ENCODE measurements around the gene DNAJC1.

DNAJC1 gene

DNA sequence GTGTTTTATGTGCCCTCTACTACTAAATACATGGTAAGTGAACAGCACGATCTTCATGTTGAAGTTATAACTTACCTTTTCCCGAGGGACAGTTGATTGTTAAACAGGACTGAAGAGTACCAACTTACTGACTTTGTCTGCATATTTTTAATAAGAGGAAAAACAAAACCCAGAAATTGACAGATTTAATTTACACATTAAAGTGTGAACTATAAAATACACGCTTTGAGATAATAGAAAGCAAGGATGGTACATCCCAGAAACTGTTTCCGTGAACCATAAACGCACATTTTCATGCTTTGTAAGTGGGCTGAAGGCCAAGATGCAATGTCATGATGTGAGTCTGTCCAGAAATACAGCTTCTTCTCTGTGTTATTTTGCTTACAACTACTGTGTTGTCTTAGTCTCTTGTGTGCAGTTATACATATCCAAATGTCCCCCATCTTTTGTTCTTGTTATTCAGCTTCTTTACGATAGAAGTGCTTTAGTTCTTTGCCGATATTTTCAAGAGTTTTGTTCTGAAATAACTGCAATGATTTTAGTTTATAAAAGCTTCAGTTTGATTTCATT is 279.4 kb downstream of the DNAJC1 start:
- Histone ChIP-seq H3K4me3 (ENCODE audit: low read depth in 1 of 2, low read length in 2 of 2) (no peak overlapping the region), H3K27me3 (ENCODE audit: insufficient read depth, low read length, poor library complexity) (no peaks in the 10 kb centered on the region), H3K9me3 (ENCODE audit: insufficient read depth, low read length, severe bottlenecking) (no peaks in the 10 kb centered on the region), H3K4me1 (ENCODE audit: insufficient read depth, low read length) (peaks cover 22% of the 10 kb centered on the region), H4K20me1 (ENCODE audit: insufficient read depth, low read length) (peaks cover 8% of the 10 kb centered on the region), H3K4me2 (ENCODE audit: insufficient read depth, low read length) (no peak overlapping the region), H3K9ac (ENCODE audit: low read depth, low read length) (no peak overlapping the region), H3K79me2 (ENCODE audit: insufficient read depth, low read length) (no peaks in the 10 kb centered on the region), H2AFZ (ENCODE audit: low read depth, low read length) (no peak overlapping the region), H3K36me3 (ENCODE audit: insufficient read depth, low read length) (peaks cover 43% of the 10 kb centered on the region), H3K27ac (ENCODE audit: low read length) (peak overlapping the region; percentile 0; the same call in 1 of the 2 replicates)
- DNase-seq: no peak
- no peak for ATAC-seq (ENCODE audit: insufficient read depth, low read depth)
- TF ChIP-seq CTCF (IDR thresholded peaks at IDR 0.05; ENCODE audit: borderline replicate concordance, extremely low read depth, low read length, poor library complexity, severe bottlenecking) (no peak), EZH2 (IDR thresholded peaks at IDR 0.05; ENCODE audit: borderline replicate concordance, low read depth, low read length, severe bottlenecking) (no peak)

GRCh38 chr10:21722209-21722608 is 281.3 kb downstream of the DNAJC1 start:
- Histone ChIP-seq H2AFZ (ENCODE audit: low read depth, low read length) (no peak overlapping the region), H3K79me2 (ENCODE audit: insufficient read depth, low read length) (no peaks in the 10 kb centered on the region), H3K4me2 (ENCODE audit: insufficient read depth, low read length) (no peak overlapping the region), H3K9me3 (ENCODE audit: insufficient read depth, low read length, severe bottlenecking) (no peaks in the 10 kb centered on the region), H3K4me3 (ENCODE audit: low read depth in 1 of 2, low read length in 2 of 2) (no peak overlapping the region), H4K20me1 (ENCODE audit: insufficient read depth, low read length) (peaks cover 8% of the 10 kb centered on the region), H3K9ac (ENCODE audit: low read depth, low read length) (no peak overlapping the region), H3K4me1 (ENCODE audit: insufficient read depth, low read length) (peaks cover 22% of the 10 kb centered on the region), H3K36me3 (ENCODE audit: insufficient read depth, low read length) (peaks cover 35% of the 10 kb centered on the region), H3K27me3 (ENCODE audit: insufficient read depth, low read length, poor library complexity) (no peaks in the 10 kb centered on the region), H3K27ac (ENCODE audit: low read length) (no peak overlapping the region)
- DNase-seq: no peak
- TF ChIP-seq EZH2 (IDR thresholded peaks at IDR 0.05; ENCODE audit: borderline replicate concordance, low read depth, low read length, severe bottlenecking) (no peak), CTCF (IDR thresholded peaks at IDR 0.05; ENCODE audit: borderline replicate concordance, extremely low read depth, low read length, poor library complexity, severe bottlenecking) (peak; percentile 2)
- ATAC-seq (ENCODE audit: insufficient read depth, low read depth): no peak

DNA sequence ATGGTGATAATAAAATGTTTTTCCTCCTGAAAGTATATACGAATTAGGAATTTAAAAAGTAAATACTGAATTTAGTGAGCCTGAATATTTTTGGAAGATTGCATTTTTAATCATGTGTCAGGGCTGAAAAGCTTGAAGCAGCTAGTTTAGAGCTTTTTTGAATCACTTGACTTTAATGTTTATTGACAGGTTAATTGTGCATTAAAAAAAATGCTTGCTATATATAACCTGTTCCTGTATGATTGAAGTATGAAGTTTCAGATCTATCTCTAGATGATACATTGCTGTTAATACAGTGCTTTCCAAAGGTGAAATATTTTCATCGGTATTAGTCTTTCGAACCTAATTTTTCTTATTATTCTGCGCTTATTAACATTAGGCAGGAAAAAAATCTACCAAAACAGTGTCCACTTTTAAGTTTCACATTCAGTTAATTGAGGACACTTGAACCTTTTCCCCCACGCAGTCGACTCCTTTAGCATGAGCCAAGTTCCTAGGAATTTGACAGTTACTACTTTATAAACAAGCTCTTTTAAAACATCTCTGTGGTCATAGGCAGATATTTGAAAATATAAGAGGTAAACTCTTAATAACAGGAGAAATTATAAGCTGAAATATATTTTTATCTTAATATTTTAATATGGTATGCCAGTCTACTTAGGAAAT is 282.4 kb downstream of the DNAJC1 start:
- Histone ChIP-seq H3K9me3 (ENCODE audit: insufficient read depth, low read length, severe bottlenecking) (no peaks in the 10 kb centered on the region), H3K9ac (ENCODE audit: low read depth, low read length) (no peak overlapping the region), H3K4me1 (ENCODE audit: insufficient read depth, low read length) (peaks cover 22% of the 10 kb centered on the region), H2AFZ (ENCODE audit: low read depth, low read length) (no peak overlapping the region), H3K4me2 (ENCODE audit: insufficient read depth, low read length) (no peak overlapping the region), H3K27ac (ENCODE audit: low read length) (no peak overlapping the region), H3K36me3 (ENCODE audit: insufficient read depth, low read length) (peaks cover 27% of the 10 kb centered on the region), H4K20me1 (ENCODE audit: insufficient read depth, low read length) (peaks cover 5% of the 10 kb centered on the region), H3K4me3 (ENCODE audit: low read depth in 1 of 2, low read length in 2 of 2) (no peak overlapping the region), H3K79me2 (ENCODE audit: insufficient read depth, low read length) (no peaks in the 10 kb centered on the region), H3K27me3 (ENCODE audit: insufficient read depth, low read length, poor library complexity) (no peaks in the 10 kb centered on the region)
- DNase-seq (no peak), ATAC-seq (ENCODE audit: insufficient read depth, low read depth) (no peak)
- no peak for TF ChIP-seq EZH2 (IDR thresholded peaks at IDR 0.05; ENCODE audit: borderline replicate concordance, low read depth, low read length, severe bottlenecking)

DNA sequence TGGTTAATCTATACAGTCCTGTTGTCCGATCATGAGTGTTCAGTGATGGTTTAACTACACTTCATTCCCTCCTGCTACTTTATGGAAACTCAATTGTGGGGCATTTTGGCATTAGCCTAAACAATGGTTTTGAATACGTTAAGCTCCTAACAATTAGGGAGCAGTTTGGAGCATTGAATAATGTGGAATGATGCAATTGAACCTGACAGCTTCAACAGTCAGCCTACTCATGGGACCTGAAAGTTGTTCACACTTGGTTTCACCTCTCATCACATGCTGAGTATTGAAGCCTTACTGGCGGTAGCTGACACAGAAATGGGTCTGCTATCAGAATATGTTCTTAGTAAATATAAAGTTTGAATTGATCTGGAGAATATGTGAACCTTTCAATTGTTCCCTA is 283.4 kb downstream of the DNAJC1 start:
- Histone ChIP-seq H3K27me3 (ENCODE audit: insufficient read depth, low read length, poor library complexity) (no peaks in the 10 kb centered on the region), H4K20me1 (ENCODE audit: insufficient read depth, low read length) (peaks cover 6% of the 10 kb centered on the region), H3K9me3 (ENCODE audit: insufficient read depth, low read length, severe bottlenecking) (no peaks in the 10 kb centered on the region), H3K4me2 (ENCODE audit: insufficient read depth, low read length) (no peak overlapping the region), H3K9ac (ENCODE audit: low read depth, low read length) (no peak overlapping the region), H3K27ac (ENCODE audit: low read length) (no peak overlapping the region), H3K36me3 (ENCODE audit: insufficient read depth, low read length) (peaks cover 34% of the 10 kb centered on the region), H2AFZ (ENCODE audit: low read depth, low read length) (no peak overlapping the region), H3K4me1 (ENCODE audit: insufficient read depth, low read length) (peaks cover 20% of the 10 kb centered on the region), H3K79me2 (ENCODE audit: insufficient read depth, low read length) (no peaks in the 10 kb centered on the region), H3K4me3 (ENCODE audit: low read depth in 1 of 2, low read length in 2 of 2) (no peak overlapping the region)
- no peak for ATAC-seq (ENCODE audit: insufficient read depth, low read depth)
- TF ChIP-seq EZH2 (IDR thresholded peaks at IDR 0.05; ENCODE audit: borderline replicate concordance, low read depth, low read length, severe bottlenecking) (no peak), CTCF (IDR thresholded peaks at IDR 0.05; ENCODE audit: borderline replicate concordance, extremely low read depth, low read length, poor library complexity, severe bottlenecking) (no peak)
- no peak for DNase-seq
